ENCODE data around the gene M1AP. TPM values are rescaled to one million over a fixed set of nuclear protein-coding genes. Genes with fewer than 3 reads are reported as not detected.

M1AP gene
- total RNA-seq, 4 donors from 2014 or later = 0.81 to 2.6 (median 1.8) TPM

DNA sequence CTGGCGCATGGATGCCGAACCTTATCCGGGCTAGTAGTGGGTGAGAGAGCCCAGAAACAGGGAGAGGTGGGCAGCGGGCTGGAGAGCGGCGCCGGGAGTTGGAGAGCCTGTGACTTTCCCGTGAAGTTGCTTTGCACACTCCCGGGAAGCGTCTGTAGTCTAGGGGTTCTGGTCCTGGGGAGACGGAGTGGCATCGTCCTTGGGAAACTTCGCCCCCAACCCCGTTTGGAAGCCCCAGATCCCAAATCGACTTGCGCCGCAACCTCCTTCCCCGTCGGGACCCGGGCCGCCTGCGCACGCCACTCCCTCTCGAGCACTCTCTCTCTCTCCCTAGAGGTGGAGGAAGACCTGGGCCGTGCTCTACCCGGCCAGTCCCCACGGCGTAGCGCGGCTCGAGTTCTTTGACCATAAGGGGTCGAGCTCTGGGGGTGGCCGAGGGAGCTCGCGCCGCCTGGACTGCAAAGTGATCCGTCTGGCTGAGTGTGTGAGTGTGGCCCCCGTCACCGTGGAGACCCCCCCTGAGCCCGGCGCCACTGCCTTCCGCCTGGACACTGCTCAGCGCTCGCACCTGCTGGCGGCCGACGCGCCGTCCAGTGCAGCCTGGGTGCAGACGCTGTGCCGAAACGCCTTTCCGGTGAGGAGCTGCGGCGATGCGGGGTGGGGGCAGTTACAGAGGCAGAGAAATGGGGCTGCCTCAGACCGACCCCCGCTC lies 93.2 kb downstream of the M1AP start:
- Histone ChIP-seq H3K9me3 (no peaks in the 10 kb centered on the region), H3K4me1 (peaks cover 0 to 8% of the 10 kb centered on the region in 2 donors), H3K27ac (peak overlapping the region; percentile 75 to 89 (median 86)), H3K4me3 (replicated peaks in 1 of 3) (peak overlapping the region; percentile 66 to 94 (median 89)), H3K27me3 (no peaks in the 10 kb centered on the region), H3K36me3 (peaks cover 0 to 6% of the 10 kb centered on the region in 2 donors)
- TF ChIP-seq, protein P1, sequence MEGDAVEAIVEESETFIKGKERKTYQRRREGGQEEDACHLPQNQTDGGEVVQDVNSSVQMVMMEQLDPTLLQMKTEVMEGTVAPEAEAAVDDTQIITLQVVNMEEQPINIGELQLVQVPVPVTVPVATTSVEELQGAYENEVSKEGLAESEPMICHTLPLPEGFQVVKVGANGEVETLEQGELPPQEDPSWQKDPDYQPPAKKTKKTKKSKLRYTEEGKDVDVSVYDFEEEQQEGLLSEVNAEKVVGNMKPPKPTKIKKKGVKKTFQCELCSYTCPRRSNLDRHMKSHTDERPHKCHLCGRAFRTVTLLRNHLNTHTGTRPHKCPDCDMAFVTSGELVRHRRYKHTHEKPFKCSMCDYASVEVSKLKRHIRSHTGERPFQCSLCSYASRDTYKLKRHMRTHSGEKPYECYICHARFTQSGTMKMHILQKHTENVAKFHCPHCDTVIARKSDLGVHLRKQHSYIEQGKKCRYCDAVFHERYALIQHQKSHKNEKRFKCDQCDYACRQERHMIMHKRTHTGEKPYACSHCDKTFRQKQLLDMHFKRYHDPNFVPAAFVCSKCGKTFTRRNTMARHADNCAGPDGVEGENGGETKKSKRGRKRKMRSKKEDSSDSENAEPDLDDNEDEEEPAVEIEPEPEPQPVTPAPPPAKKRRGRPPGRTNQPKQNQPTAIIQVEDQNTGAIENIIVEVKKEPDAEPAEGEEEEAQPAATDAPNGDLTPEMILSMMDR (IDR thresholded peaks at IDR 0.05) = peak in 2 of 6 experiments; percentile 5 to 15
- no peak for TF ChIP-seq POLR2A (IDR thresholded peaks at IDR 0.05)
- WGBS, 2 donors = 2 to 6% methylated on average over 12 to 32 of the region's 58 CpGs
- peak; percentile 59 to 60 for DNase-seq
- intact Hi-C loops (cut with DNase I) = no loop called here

DNA sequence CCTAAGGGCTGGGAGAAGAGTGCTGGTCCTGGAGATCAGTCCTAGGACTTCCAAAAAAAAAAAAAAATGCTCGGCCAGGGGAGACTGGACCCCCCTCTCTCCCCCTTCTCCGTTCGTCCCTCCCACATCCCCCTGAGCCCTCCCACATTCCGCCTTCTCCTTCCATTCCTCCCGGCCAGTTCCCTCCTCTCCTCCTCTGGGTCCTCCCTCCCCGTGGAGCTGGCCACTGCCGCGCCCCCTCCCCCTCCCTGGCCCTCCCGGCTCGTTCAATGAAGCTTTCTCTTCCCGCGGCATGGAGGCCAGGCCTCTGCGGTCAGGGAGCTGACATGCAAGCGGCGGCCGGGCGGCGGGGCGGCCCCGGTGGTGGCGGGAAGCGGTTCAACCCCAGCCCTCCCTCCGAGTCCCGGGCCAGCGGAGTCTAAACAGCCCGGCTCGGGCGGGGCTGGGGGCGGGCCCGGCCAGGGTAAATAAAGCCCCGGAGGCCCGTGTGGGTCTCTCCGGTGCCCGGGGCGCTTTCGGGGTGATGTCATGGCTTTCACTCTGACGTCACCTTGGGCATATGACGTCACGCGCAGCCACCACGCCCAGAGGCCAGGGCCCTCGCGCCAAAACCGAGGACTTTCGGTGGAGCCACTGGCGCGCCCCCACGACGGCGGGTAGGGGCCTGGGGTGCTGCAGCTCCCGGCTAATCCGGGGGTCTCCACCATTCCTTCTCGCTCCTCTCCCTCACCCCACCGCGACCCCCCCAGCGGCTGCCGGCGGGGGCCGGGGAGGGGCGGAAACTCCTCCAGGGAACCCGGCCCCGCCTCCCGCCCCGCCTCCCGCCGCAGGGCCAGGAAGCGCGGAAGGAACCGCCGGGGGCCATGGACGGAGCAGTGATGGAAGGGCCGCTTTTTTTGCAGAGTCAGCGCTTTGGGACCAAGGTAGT lies 94.0 kb downstream of the M1AP start, which contains the start of the genes DOK1 and LOXL3:
Gene DOK1, plus strand, starts transcription at position 829 of the 928 bp plus-strand sequence. Its CDS starts 35 bp downstream, at position 864.
Gene LOXL3, minus strand, starts transcription at position 51 of the 928 bp plus-strand sequence. CDS start 1,308 bp downstream, outside the sequence.
- peak; percentile 86 to 88 for DNase-seq
- Histone ChIP-seq H3K36me3 (peaks cover 0 to 6% of the 10 kb centered on the region in 2 donors), H3K4me3 (replicated peaks in 1 of 3) (peak within 1 kb of the TSS; percentile 66 to 94 (median 89)), H3K4me1 (peaks cover 7 to 15% of the 10 kb centered on the region in 2 donors), H3K27me3 (no peaks in the 10 kb centered on the region), H3K9me3 (no peaks in the 10 kb centered on the region), H3K27ac (peak within 1 kb of the TSS; percentile 75 to 89 (median 86))
- WGBS, 2 donors = 2 to 3% methylated on average over 20 to 22 of the region's 73 CpGs
- intact Hi-C loops (cut with DNase I) = no loop called here
- TF ChIP-seq POLR2A (IDR thresholded peaks at IDR 0.05) = peak in 1 of 2 donors; percentile 42
- TF ChIP-seq, protein P1 (IDR thresholded peaks at IDR 0.05) = peak in 1 of 6 experiments; percentile 23

GRCh38 chr2:74552914-74553811 lies 95.0 kb downstream of the M1AP start:
- intact Hi-C loops (cut with DNase I) = no loop called here
- peak in 1 of 2 donors; percentile 19 for DNase-seq
- Histone ChIP-seq H3K9me3 (no peaks in the 10 kb centered on the region), H3K4me1 (peaks cover 8 to 15% of the 10 kb centered on the region in 2 donors), H3K36me3 (peaks cover 0 to 6% of the 10 kb centered on the region in 2 donors), H3K27ac (peak overlapping the region in 1 of 3 donors; percentile 89), H3K27me3 (no peaks in the 10 kb centered on the region), H3K4me3 (replicated peaks in 1 of 3) (peak overlapping the region in 1 of 3 donors; percentile 89)
- TF ChIP-seq POLR2A (IDR thresholded peaks at IDR 0.05) = no peak
- TF ChIP-seq, protein P1 (IDR thresholded peaks at IDR 0.05) = no peak
- 51 to 57% methylated on average over 23 to 25 of the region's 27 CpGs for WGBS, 2 donors

DNA sequence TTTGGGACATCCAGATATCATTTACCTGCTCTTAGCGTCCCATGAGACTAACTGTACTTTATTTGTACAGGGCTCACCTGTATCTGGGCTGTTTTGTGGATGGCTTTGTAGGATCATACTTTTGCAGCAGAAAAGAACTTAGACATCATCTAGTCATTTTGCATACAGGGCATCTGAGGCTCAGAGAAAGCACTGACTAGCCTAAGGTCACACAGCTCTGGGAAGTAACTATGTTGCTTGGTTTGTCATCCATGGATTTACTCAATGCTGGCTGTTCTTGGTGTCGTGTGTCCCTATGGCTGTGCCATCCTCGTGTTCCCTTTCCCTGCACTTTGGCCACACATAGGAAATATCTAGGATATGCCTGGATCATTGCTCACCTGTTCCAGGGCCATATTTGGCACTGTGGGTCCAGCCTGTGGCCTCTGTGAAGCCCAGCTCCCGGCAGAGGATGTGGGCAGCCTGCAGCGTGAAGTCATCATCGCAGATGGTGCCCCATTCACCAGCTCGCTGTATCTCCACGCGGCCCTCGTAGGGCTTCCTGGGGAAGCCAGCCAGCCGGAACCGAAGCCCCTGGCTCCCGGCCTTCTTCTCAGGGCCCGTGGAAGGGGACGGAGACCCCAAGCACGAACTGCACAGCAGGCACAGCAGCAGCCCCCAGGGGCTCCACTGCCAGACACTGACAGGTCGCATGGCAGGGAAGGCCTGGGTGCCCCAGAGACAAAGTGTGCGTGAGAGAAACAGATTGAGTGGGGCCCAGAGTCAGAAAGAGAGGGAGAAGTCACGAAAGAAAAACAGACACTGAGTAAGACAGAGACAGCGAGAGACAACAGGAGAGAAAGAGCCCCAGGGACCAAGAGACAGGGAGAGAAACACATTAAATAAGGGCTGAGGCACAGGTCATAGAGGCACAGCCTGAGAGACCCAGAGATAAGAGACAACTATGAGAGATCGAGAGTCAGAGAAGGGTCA lies 95.9 kb downstream of the M1AP start:
- H3K27ac ChIP-seq = no peak overlapping the region
- H3K9me3 ChIP-seq = no peaks in the 10 kb centered on the region
- peaks cover 0 to 6% of the 10 kb centered on the region in 2 donors for H3K36me3 ChIP-seq
- peaks cover 8 to 15% of the 10 kb centered on the region in 2 donors for H3K4me1 ChIP-seq
- intact Hi-C loops (cut with DNase I) = no loop called here
- H3K27me3 ChIP-seq = no peaks in the 10 kb centered on the region
- no peak for DNase-seq
- no peak overlapping the region for H3K4me3 ChIP-seq (replicated peaks in 1 of 3)
- WGBS, 2 donors = 75 to 84% methylated on average over 19 to 21 of the region's 21 CpGs
- TF ChIP-seq POLR2A (IDR thresholded peaks at IDR 0.05) = no peak
- TF ChIP-seq, protein P1 (IDR thresholded peaks at IDR 0.05) = no peak

All from thyroid gland (tissue), 4 donors.